Activated CD8-positive, alpha-beta T cell treated with anti-CD3 and anti-CD28 coated beads for 36 hours (primary cell): Measurements from ENCODE around the gene MAPK4. TPM values are rescaled to one million over a fixed set of nuclear protein-coding genes. Genes with fewer than 3 reads are reported as not detected.
"Not testable (repeated sequence)": the region's sequence is repeated elsewhere in the genome, so short reads cannot be mapped to it uniquely, and the experiment has no call there.

ENCODE experiments used
- ATAC-seq: fragments of 200-7000 bp; cut with Tn5 transposase; one replicate; pipeline ENCODE4 v1.10.0; 2021; ENCODE audit warnings: mild to moderate bottlenecking, moderate library complexity
- CTCF ChIA-PET: fragments of 350-600 bp; sonication (Branson Sonifier 250); formaldehyde crosslinking; loops from one replicate; lab custom pipeline; 2021; ENCODE audit warnings: antibody characterized with exemption; lab: Charles Lee
- POLR2A ChIA-PET: fragments of 350-600 bp; sonication (Branson Sonifier 250); formaldehyde crosslinking; loops from one replicate; lab custom pipeline; 2021; ENCODE audit warnings: antibody characterized with exemption; lab: Charles Lee
- DNase-seq: peaks from one replicate; pipeline ENCODE4 v3.0.0-alpha.2; 2020
- H3K27ac Mint-ChIP-seq: one replicate; pipeline ENCODE4 v1.8.0; 2021; ENCODE audit warnings: mild to moderate bottlenecking, mixed read lengths
- H3K27me3 Mint-ChIP-seq: one replicate; pipeline ENCODE4 v1.8.0; 2021; ENCODE audit warnings: mixed read lengths
- H3K36me3 Mint-ChIP-seq: one replicate; pipeline ENCODE4 v1.8.0; 2021; ENCODE audit warnings: low read depth, mixed read lengths
- H3K4me1 Mint-ChIP-seq: one replicate; pipeline ENCODE4 v1.8.0; 2021; ENCODE audit warnings: low read depth, mixed read lengths
- H3K4me3 Mint-ChIP-seq: one replicate; pipeline ENCODE4 v1.8.0; 2021; ENCODE audit warnings: mild to moderate bottlenecking, moderate library complexity, mixed read lengths
- H3K9me3 Mint-ChIP-seq: one replicate; pipeline ENCODE4 v1.8.0; 2021; ENCODE audit warnings: mixed read lengths
- CTCF ChIP-seq: fragments of 200-600 bp; IDR thresholded peaks from one replicate; pipeline ENCODE4 v1.8.0; 2022; ENCODE audit warnings: antibody characterized with exemption, mild to moderate bottlenecking
- intact Hi-C: fragments of 100-400 bp; cut with micrococcal nuclease; formaldehyde crosslinking; loops from one replicate; pipeline ENCODE4 v1.10.0; 2022
- total RNA-seq, 2 experiments: library from RNA; stranded (reverse); gene quantifications; one replicate each; pipeline ENCODE4 v1.2.3, GENCODE V29; 2021

Gene MAPK4
- total RNA-seq, 2 experiments from 2014 or later: not detected

- no peak overlapping the region for H3K27ac Mint-ChIP-seq
- ChIA-PET POLR2A (no interaction called here), CTCF (no interaction called here)
- no peaks in the 10 kb centered on the region for H3K36me3 Mint-ChIP-seq
- peaks cover 59% of the 10 kb centered on the region for H3K27me3 Mint-ChIP-seq
- no peak for ATAC-seq
- H3K4me3 Mint-ChIP-seq: peak overlapping the region; percentile 16
- H3K4me1 Mint-ChIP-seq: peaks cover 3% of the 10 kb centered on the region
- DNase-seq: no peak
- intact Hi-C loops: no loop called here
- H3K9me3 Mint-ChIP-seq: peaks cover 6% of the 10 kb centered on the region
- no peak for TF ChIP-seq CTCF
Measured at GRCh38 chr18:50558948-50559751, 737 bp upstream of the MAPK4 start.

GRCh38 chr18:50560681-50561629 lies 1.1 kb downstream of the MAPK4 start:
- intact Hi-C loops: no loop called here
- DNase-seq: peak; percentile 5
- CTCF ChIA-PET: interaction anchor here (1.0 kb wide), 1 partner anchor 580 kb away, joined by 3 read pairs; no protein-coding TSS in a partner anchor
- Mint-ChIP-seq H3K27ac (no peak overlapping the region), H3K4me3 (peak overlapping the region; percentile 7), H3K27me3 (peaks cover 56% of the 10 kb centered on the region), H3K4me1 (peaks cover 3% of the 10 kb centered on the region), H3K36me3 (no peaks in the 10 kb centered on the region), H3K9me3 (peaks cover 3% of the 10 kb centered on the region)
- ATAC-seq: no peak
- TF ChIP-seq CTCF: no peak
- POLR2A ChIA-PET: no interaction called here

GRCh38 chr18:50562258-50562657 lies 2.4 kb downstream of the MAPK4 start:
- H3K4me3 Mint-ChIP-seq, POLR2A ChIA-PET, DNase-seq, H3K36me3 Mint-ChIP-seq, H3K9me3 Mint-ChIP-seq, CTCF ChIA-PET, intact Hi-C loops, H3K4me1 Mint-ChIP-seq, ATAC-seq, H3K27ac Mint-ChIP-seq: not testable (repeated sequence)
- H3K27me3 Mint-ChIP-seq: peaks cover 55% of the 10 kb centered on the region

- ChIA-PET CTCF (no interaction called here), POLR2A (no interaction called here)
- Mint-ChIP-seq H3K27me3 (peaks cover 51% of the 10 kb centered on the region), H3K36me3 (no peaks in the 10 kb centered on the region), H3K9me3 (no peaks in the 10 kb centered on the region), H3K4me3 (no peak overlapping the region), H3K4me1 (peaks cover 3% of the 10 kb centered on the region), H3K27ac (no peak overlapping the region)
- TF ChIP-seq CTCF: no peak
- intact Hi-C loops: no loop called here
- ATAC-seq (no peak), DNase-seq (no peak)
Measured at GRCh38 chr18:50562686-50563085, 2.8 kb downstream of the MAPK4 start.

- H3K27ac Mint-ChIP-seq: no peak overlapping the region
- peaks cover 47% of the 10 kb centered on the region for H3K27me3 Mint-ChIP-seq
- no peak for ATAC-seq
- ChIA-PET CTCF (no interaction called here), POLR2A (no interaction called here)
- no peak for TF ChIP-seq CTCF
- DNase-seq: no peak
- H3K4me3 Mint-ChIP-seq: no peak overlapping the region
- H3K4me1 Mint-ChIP-seq: peaks cover 3% of the 10 kb centered on the region
- H3K9me3 Mint-ChIP-seq: peaks cover under 1% of the 10 kb centered on the region
- intact Hi-C loops: no loop called here
- no peaks in the 10 kb centered on the region for H3K36me3 Mint-ChIP-seq
Measured at GRCh38 chr18:50563376-50563775, 3.5 kb downstream of the MAPK4 start.
